ENCODE results near the gene SAA4.

- TF ChIP-seq CTCF (IDR thresholded peaks at IDR 0.05): no peak
- TF ChIP-seq POLR2A (IDR thresholded peaks at IDR 0.05): no peak
- no peak for TF ChIP-seq POLR2AphosphoS5 (IDR thresholded peaks at IDR 0.05; ENCODE audit: insufficient read depth in 1 of 2, low read depth in 1 of 2)
Measured at GRCh38 chr11:18271206-18271605, 34.6 kb upstream of the SAA4 start.
